Adrenal gland (tissue), 5 donors: ENCODE measurements around the gene ASTL.

Experiments
- CTCF ChIP-seq, 6 experiments: fragments of 450-650 bp in 4 of 6; fragments of 200-600 bp in 2 of 6; sonication (generic) in 1 of 6; IDR thresholded peaks; 1 replicate in 5 of 6; 2 replicates in 1 of 6; pipeline versions ENCODE4 v1.5.1 to v1.8.0; 2016 to 2021; ENCODE audit warnings: antibody characterized with exemption in 6 of 6, mild to moderate bottlenecking in 2 of 6, moderate library complexity in 1 of 6
- POLR2A ChIP-seq, 2 donors: fragments of 450-650 bp; IDR thresholded peaks; one replicate each; pipeline ENCODE4 v1.6.1; 2017; ENCODE audit warnings: antibody characterized with exemption in 2 of 2, mild to moderate bottlenecking in 2 of 2, moderate library complexity in 1 of 2
- donor health status: DM: no; HTN: no; CAD: no.

GRCh38 chr2:96103761-96104486, 34.4 kb downstream of the ASTL start:
- TF ChIP-seq POLR2A (IDR thresholded peaks at IDR 0.05), result no peak
- no peak for TF ChIP-seq CTCF (IDR thresholded peaks at IDR 0.05)
